ENCODE data around the gene FERMT3. TPM values are rescaled to one million over a fixed set of nuclear protein-coding genes. Genes with fewer than 3 reads are reported as not detected.

The FERMT3 gene
- total RNA-seq, 4 donors from 2014 or later, result 2.8 to 10.4 (median 6.1) TPM

- Histone ChIP-seq H3K9me3 (no peaks in the 10 kb centered on the region), H3K27me3 (no peaks in the 10 kb centered on the region), H3K27ac (no peak overlapping the region), H3K4me1 (no peaks in the 10 kb centered on the region), H3K4me3 (no peak overlapping the region), H3K36me3 (peaks cover 0 to 41% of the 10 kb centered on the region in 2 donors)
- ATAC-seq (no peak), DNase-seq (no peak)
- TF ChIP-seq CTCF (IDR thresholded peaks at IDR 0.05 in 4 of 5, conservative IDR thresholded peaks at IDR 0.05 in 1 of 5), result no peak
- TF ChIP-seq POLR2A (IDR thresholded peaks at IDR 0.05), result no peak
- in situ Hi-C loops (cut with MboI; ENCODE audit: low sequenced_read_pairs in 4 of 4), result no loop called here
- intact Hi-C loops (cut with DNase I; ENCODE audit: low total_unique reads), result no loop called here
These were observed 55.9 kb downstream of the FERMT3 start for GRCh38 chr11:64262271-64263002.

- ATAC-seq (no peak), DNase-seq (no peak)
- Histone ChIP-seq H3K27me3 (no peaks in the 10 kb centered on the region), H3K9me3 (no peaks in the 10 kb centered on the region), H3K4me1 (peaks cover 7% of the 10 kb centered on the region in 2 donors), H3K36me3 (peaks cover 0 to 37% of the 10 kb centered on the region in 2 donors), H3K4me3 (no peak overlapping the region), H3K27ac (no peak overlapping the region)
- in situ Hi-C loops (cut with MboI; ENCODE audit: low sequenced_read_pairs in 4 of 4) (no loop called here), intact Hi-C loops (cut with DNase I; ENCODE audit: low total_unique reads) (no loop called here)
- TF ChIP-seq CTCF (IDR thresholded peaks at IDR 0.05 in 4 of 5, conservative IDR thresholded peaks at IDR 0.05 in 1 of 5) (no peak), POLR2A (IDR thresholded peaks at IDR 0.05) (no peak)
These were observed 56.8 kb downstream of the FERMT3 start for GRCh38 chr11:64263021-64263946.

- peaks cover 14% of the 10 kb centered on the region in 2 donors for H3K4me1 ChIP-seq
- H3K9me3 ChIP-seq, result no peaks in the 10 kb centered on the region
- DNase-seq (no peak), ATAC-seq (no peak)
- no peak for TF ChIP-seq POLR2A (IDR thresholded peaks at IDR 0.05)
- TF ChIP-seq CTCF (IDR thresholded peaks at IDR 0.05 in 4 of 5, conservative IDR thresholded peaks at IDR 0.05 in 1 of 5), result no peak
- no peaks in the 10 kb centered on the region for H3K27me3 ChIP-seq
- in situ Hi-C loops (cut with MboI; ENCODE audit: low sequenced_read_pairs in 4 of 4) (no loop called here), intact Hi-C loops (cut with DNase I; ENCODE audit: low total_unique reads) (no loop called here)
- H3K4me3 ChIP-seq, result no peak overlapping the region
- peaks cover 0 to 30% of the 10 kb centered on the region in 2 donors for H3K36me3 ChIP-seq
- H3K27ac ChIP-seq, result no peak overlapping the region
These were observed 57.4 kb downstream of the FERMT3 start for GRCh38 chr11:64263947-64264317.

GRCh38 chr11:64264371-64264852, 57.9 kb downstream of the FERMT3 start:
- Histone ChIP-seq H3K4me3 (no peak overlapping the region), H3K36me3 (peaks cover 0 to 25% of the 10 kb centered on the region in 2 donors), H3K9me3 (no peaks in the 10 kb centered on the region), H3K27me3 (no peaks in the 10 kb centered on the region), H3K4me1 (peaks cover 14 to 16% of the 10 kb centered on the region in 2 donors), H3K27ac (no peak overlapping the region)
- in situ Hi-C loops (cut with MboI; ENCODE audit: low sequenced_read_pairs in 4 of 4), result no loop called here
- intact Hi-C loops (cut with DNase I; ENCODE audit: low total_unique reads), result no loop called here
- no peak for DNase-seq
- TF ChIP-seq CTCF (IDR thresholded peaks at IDR 0.05 in 4 of 5, conservative IDR thresholded peaks at IDR 0.05 in 1 of 5), result no peak
- no peak for TF ChIP-seq POLR2A (IDR thresholded peaks at IDR 0.05)
- ATAC-seq, result no peak

Data from gastrocnemius medialis (tissue), 4 donors.